Brain microvascular endothelial cell (primary cell): ENCODE data around the gene MYLK.

Experiments
- DNase-seq: peaks from one replicate; pipeline ENCODE4 v3.0.0-alpha.2; 2020
- H3K27ac ChIP-seq: fragments of 250-450 bp; sonication (Bioruptor Pico); 2 replicates; pipeline ENCODE4 v1.5.1; 2020; ENCODE audit warnings: mild to moderate bottlenecking, moderate library complexity
- H3K27me3 ChIP-seq: fragments of 250-450 bp; sonication (Bioruptor Pico); replicated peaks from 2 replicates; pipeline ENCODE4 v1.5.1; 2020; ENCODE audit warnings: mild to moderate bottlenecking
- H3K36me3 ChIP-seq: fragments of 250-450 bp; sonication (Bioruptor Pico); replicated peaks from 2 replicates; pipeline ENCODE4 v1.5.1; 2020; ENCODE audit warnings: mild to moderate bottlenecking
- H3K4me3 ChIP-seq: 2 replicates; pipeline ENCODE4 v1.5.1; 2011; ENCODE audit warnings: low read depth, mild to moderate bottlenecking, control low read depth, low read length, moderate library complexity
- in situ Hi-C: cut with HindIII; loops from 2 replicates; pipeline ENCODE4 v1.10.0; 2017; ENCODE audit warnings: low sequenced_read_pairs, low pct_ligation_motif_present
- TF ChIP-seq, protein P1 (sequence below): IDR thresholded peaks from 2 replicates; pipeline ENCODE4 v1.5.1; 2011; ENCODE audit warnings: low read depth, mild to moderate bottlenecking, moderate library complexity, low read length, control low read depth, inconsistent platforms; ENCODE audit errors: missing control alignments

The MYLK gene

DNA sequence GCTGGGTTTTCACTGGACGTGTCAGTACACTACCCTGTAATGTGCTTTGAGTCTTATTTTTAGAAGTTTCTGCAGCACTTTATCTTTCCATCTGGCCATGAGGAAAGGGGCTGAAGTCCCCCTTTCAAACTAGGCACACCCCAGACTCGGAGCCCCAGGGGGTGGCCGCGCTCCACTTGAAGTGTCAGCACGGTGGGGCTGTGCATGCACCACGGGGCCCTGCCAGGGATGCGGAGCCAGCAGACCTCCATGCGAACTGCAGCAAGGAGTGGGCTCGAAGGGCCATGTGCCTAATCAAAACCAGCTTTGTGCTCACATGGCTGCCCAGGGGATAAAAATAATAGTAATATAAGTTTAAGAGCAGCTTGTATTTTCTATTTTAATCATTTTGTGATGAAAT, 198.4 kb downstream of the MYLK start:
- Histone ChIP-seq H3K4me3 (no peak overlapping the region), H3K27me3 (no peaks in the 10 kb centered on the region), H3K27ac (no peak overlapping the region), H3K36me3 (no peaks in the 10 kb centered on the region)
- in situ Hi-C loops = no loop called here
- DNase-seq = no peak
- TF ChIP-seq, protein P1, sequence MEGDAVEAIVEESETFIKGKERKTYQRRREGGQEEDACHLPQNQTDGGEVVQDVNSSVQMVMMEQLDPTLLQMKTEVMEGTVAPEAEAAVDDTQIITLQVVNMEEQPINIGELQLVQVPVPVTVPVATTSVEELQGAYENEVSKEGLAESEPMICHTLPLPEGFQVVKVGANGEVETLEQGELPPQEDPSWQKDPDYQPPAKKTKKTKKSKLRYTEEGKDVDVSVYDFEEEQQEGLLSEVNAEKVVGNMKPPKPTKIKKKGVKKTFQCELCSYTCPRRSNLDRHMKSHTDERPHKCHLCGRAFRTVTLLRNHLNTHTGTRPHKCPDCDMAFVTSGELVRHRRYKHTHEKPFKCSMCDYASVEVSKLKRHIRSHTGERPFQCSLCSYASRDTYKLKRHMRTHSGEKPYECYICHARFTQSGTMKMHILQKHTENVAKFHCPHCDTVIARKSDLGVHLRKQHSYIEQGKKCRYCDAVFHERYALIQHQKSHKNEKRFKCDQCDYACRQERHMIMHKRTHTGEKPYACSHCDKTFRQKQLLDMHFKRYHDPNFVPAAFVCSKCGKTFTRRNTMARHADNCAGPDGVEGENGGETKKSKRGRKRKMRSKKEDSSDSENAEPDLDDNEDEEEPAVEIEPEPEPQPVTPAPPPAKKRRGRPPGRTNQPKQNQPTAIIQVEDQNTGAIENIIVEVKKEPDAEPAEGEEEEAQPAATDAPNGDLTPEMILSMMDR = no peak

DNA sequence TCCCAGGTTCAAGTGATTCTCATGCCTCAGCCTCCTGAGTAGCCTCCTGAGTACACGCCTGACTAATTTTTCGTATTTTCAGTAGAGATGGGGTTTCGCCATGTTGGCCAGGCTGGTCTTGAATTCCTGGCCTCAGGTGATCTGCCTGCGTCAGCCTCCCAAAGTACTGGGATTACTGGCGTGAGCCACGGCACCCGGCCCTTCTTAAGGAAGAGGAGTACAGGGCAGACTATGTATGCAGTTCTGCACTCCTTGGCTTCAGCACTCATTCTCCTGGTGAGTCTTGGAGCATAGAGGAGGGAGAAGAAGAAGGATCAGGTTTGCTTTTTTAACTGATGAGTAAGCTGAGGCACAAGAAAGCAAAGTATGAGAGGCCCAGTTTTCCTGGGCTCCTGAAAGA, 199.5 kb downstream of the MYLK start:
- no peak for DNase-seq
- in situ Hi-C loops = no loop called here
- Histone ChIP-seq H3K4me3 (no peak overlapping the region), H3K36me3 (no peaks in the 10 kb centered on the region), H3K27me3 (no peaks in the 10 kb centered on the region), H3K27ac (no peak overlapping the region)
- TF ChIP-seq, protein P1 = no peak

GRCh38 chr3:123684209-123684608, 199.9 kb downstream of the MYLK start:
- TF ChIP-seq, protein P1 = no peak
- Histone ChIP-seq H3K4me3 (no peak overlapping the region), H3K27me3 (no peaks in the 10 kb centered on the region), H3K36me3 (no peaks in the 10 kb centered on the region), H3K27ac (no peak overlapping the region)
- no peak for DNase-seq
- in situ Hi-C loops = no loop called here

DNA sequence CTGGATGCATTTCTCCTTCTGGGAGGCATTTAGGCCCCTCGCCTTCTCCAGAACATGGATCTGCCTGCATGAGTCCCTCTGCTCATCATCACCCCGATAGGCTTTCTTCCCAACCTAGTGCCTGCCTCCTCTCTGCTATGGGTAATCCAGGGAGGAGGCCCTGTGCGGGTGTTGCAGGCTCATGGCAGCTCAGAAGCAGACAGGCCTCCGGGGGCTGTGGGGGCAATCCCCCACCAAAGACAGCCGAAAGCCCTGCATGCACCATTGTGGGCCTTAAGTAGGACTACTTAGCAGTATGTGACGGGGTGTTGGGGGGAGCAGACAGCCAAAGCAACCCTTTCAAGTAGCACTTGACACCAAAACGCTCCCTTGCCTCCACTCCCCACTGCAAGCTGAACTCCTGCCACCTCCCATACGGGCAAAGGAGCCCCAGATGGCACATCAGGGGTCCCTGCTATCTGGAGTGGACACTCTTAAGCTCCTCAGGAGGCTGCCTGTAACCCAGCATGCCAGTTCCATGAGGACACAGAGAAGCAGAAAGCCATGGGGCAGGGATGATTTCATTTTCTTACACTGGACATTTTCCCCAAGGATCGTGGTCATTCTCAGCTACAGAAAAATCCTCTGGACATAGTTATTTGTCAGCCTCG, 200.5 kb downstream of the MYLK start:
- Histone ChIP-seq H3K27ac (no peak overlapping the region), H3K36me3 (no peaks in the 10 kb centered on the region), H3K27me3 (no peaks in the 10 kb centered on the region), H3K4me3 (no peak overlapping the region)
- TF ChIP-seq, protein P1 = no peak
- in situ Hi-C loops = no loop called here
- DNase-seq = no peak

GRCh38 chr3:123682781-123683504, 201.2 kb downstream of the MYLK start:
- Histone ChIP-seq H3K36me3 (no peaks in the 10 kb centered on the region), H3K4me3 (no peak overlapping the region), H3K27ac (no peak overlapping the region), H3K27me3 (no peaks in the 10 kb centered on the region)
- in situ Hi-C loops = no loop called here
- no peak for DNase-seq
- TF ChIP-seq, protein P1 = no peak
